Activated CD4-positive, alpha-beta memory T cell treated with anti-CD3 and anti-CD28 coated beads, Interleukin-2, amount 10 ng/mL, durations not matched to agents 7 days and 5 days (primary cell): ENCODE measurements around the gene DLG5. TPM values are rescaled to one million over a fixed set of nuclear protein-coding genes. Genes with fewer than 3 reads are reported as not detected.

Source experiments
- CTCF ChIA-PET: fragments of 350-600 bp; sonication (Branson Sonifier 250); formaldehyde crosslinking; loops from one replicate; lab custom pipeline; 2021; ENCODE audit warnings: antibody characterized with exemption, inconsistent platforms; lab: Charles Lee
- POLR2A ChIA-PET: fragments of 350-600 bp; sonication (Branson Sonifier 250); formaldehyde crosslinking; loops from one replicate; lab custom pipeline; 2021; ENCODE audit warnings: antibody characterized with exemption; lab: Charles Lee
- DNase-seq: peaks from one replicate; pipeline ENCODE4 v3.0.0-alpha.2; 2020
- H3K27ac Mint-ChIP-seq: one replicate; pipeline ENCODE4 v1.8.0; 2021; ENCODE audit warnings: mild to moderate bottlenecking, mixed read lengths
- H3K27me3 Mint-ChIP-seq: one replicate; pipeline ENCODE4 v1.8.0; 2021; ENCODE audit warnings: mixed read lengths
- H3K36me3 Mint-ChIP-seq: one replicate; pipeline ENCODE4 v1.8.0; 2021; ENCODE audit warnings: low read depth, mixed read lengths
- H3K4me1 Mint-ChIP-seq: one replicate; pipeline ENCODE4 v1.8.0; 2021; ENCODE audit warnings: mixed read lengths
- H3K4me3 Mint-ChIP-seq: one replicate; pipeline ENCODE4 v1.8.0; 2021; ENCODE audit warnings: mild to moderate bottlenecking, mixed read lengths
- H3K9me3 Mint-ChIP-seq: one replicate; pipeline ENCODE4 v1.8.0; 2021; ENCODE audit warnings: mixed read lengths
- total RNA-seq, 2 experiments: library from RNA; stranded (reverse); gene quantifications; one replicate each; pipeline ENCODE4 v1.2.3, GENCODE V29; 2021

The DLG5 gene
- total RNA-seq, 2 experiments from 2014 or later, result 9.6 to 9.9 TPM

DNA sequence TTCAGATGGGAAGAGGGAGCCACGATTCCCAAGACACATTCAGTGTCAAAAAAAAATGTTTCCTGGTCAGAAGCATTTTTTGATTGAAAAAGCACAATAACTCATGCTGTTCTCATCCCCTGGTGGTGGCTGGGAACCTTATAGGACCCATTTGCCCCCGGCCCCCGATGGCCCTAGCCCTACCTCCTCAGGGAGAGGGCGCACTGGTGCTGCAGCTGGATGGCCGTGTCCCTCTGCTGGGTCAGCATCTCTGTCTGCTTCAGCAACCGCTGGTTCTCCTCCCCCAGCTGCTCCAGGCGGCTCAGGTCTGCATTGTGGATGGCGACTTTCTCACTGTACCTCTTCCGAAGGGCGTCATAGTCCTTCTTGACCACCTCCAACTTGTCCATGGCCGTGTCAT, 83.3 kb downstream of the DLG5 start:
- H3K4me1 Mint-ChIP-seq, result peaks cover 1% of the 10 kb centered on the region
- H3K27ac Mint-ChIP-seq, result no peak overlapping the region
- ChIA-PET CTCF (no interaction called here), POLR2A (no interaction called here)
- H3K4me3 Mint-ChIP-seq, result no peak overlapping the region
- no peaks in the 10 kb centered on the region for H3K36me3 Mint-ChIP-seq
- no peaks in the 10 kb centered on the region for H3K27me3 Mint-ChIP-seq
- DNase-seq, result no peak
- no peaks in the 10 kb centered on the region for H3K9me3 Mint-ChIP-seq

DNA sequence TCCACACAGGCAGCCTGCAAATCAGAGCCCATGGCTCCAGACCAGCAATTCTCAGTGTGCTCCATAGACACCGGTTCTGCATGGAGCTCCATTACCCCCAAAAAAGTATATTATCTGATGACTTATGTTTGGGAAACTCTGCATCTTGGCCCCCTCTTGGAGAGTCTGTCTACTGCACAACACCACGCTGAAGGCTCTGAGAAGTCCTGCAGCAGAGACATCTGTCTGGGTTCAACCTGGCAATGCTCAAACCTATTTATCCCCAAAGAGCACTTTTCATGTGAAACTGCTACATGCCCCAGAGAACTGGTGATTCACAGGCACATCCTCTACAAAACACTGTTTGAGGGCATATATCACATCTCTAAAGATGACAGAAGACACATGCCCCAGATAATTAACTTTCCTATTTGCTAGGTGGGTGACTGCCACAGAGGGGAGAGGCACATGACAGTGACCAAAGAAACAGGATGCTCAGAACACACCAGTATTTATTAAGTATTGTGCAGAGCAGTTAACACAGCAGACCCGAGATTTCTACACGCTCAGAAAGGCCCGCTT, 83.8 kb downstream of the DLG5 start:
- ChIA-PET POLR2A (interaction anchor here (1.2 kb wide), 1 partner anchor 27 kb away, joined by 3 read pairs; no protein-coding TSS in a partner anchor), CTCF (no interaction called here)
- DNase-seq, result no peak
- Mint-ChIP-seq H3K27ac (no peak overlapping the region), H3K9me3 (no peaks in the 10 kb centered on the region), H3K4me3 (no peak overlapping the region), H3K27me3 (no peaks in the 10 kb centered on the region), H3K36me3 (no peaks in the 10 kb centered on the region), H3K4me1 (peaks cover 4% of the 10 kb centered on the region)

DNA sequence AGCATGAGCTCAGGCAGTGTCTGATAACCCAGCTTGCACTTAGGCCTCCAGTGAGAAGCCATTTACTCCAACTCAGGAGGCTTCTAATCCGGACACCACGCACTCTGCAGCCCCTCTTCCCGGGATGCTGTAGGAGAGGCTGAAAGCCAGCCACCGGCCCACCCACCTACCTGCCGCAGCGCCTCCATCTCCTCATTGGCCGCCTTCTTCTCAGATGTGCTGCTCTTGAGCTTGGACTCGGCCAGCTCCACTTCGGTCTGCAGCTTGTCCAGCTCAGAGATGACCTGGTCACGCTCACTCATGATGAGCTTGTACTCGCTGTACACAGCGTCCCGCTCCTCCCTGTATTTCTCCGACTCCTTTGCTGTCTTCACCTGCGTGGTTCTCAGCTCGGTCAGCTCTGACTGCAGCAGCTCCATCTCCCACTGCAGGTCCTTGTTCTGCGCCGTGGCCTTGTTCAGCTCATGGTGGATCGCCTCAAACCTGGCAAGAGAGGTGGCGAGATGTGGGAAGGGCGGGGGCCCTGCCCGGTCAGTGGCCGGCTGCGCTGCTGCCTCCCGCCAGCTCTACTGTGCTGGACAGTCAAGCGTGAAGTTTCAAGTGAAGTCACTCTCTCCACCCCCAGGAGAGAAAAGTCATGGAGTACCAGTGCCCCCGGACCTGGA, 84.7 kb downstream of the DLG5 start:
- Mint-ChIP-seq H3K4me3 (no peak overlapping the region), H3K36me3 (no peaks in the 10 kb centered on the region), H3K4me1 (peaks cover 10% of the 10 kb centered on the region), H3K9me3 (no peaks in the 10 kb centered on the region), H3K27ac (no peak overlapping the region), H3K27me3 (no peaks in the 10 kb centered on the region)
- POLR2A ChIA-PET, result interaction anchor here (1.2 kb wide), 1 partner anchor 27 kb away, joined by 3 read pairs; no protein-coding TSS in a partner anchor
- CTCF ChIA-PET, result no interaction called here
- no peak for DNase-seq

DNA sequence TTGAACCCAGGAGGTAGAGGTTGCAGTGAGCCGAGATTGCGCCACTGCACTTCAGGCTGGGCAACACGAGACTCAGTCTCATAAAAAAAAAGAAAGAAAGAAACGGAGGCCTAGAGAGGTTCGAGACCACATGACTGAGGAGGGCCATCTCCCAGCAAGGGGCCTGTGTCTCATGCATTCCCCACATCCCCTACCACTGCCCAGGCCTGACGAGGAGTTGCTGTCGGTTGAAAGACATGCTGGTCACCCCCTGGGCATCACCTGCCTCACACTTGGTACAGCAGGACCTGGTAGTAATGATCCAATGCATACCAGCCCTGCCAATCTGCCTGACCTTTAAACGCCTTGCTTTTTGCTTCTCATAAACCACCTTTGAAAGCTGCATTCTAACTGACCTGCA, 85.9 kb downstream of the DLG5 start:
- Mint-ChIP-seq H3K27ac (no peak overlapping the region), H3K9me3 (no peaks in the 10 kb centered on the region), H3K4me3 (no peak overlapping the region), H3K27me3 (no peaks in the 10 kb centered on the region), H3K4me1 (peaks cover 20% of the 10 kb centered on the region), H3K36me3 (no peaks in the 10 kb centered on the region)
- no peak for DNase-seq
- ChIA-PET POLR2A (no interaction called here), CTCF (no interaction called here)

DNA sequence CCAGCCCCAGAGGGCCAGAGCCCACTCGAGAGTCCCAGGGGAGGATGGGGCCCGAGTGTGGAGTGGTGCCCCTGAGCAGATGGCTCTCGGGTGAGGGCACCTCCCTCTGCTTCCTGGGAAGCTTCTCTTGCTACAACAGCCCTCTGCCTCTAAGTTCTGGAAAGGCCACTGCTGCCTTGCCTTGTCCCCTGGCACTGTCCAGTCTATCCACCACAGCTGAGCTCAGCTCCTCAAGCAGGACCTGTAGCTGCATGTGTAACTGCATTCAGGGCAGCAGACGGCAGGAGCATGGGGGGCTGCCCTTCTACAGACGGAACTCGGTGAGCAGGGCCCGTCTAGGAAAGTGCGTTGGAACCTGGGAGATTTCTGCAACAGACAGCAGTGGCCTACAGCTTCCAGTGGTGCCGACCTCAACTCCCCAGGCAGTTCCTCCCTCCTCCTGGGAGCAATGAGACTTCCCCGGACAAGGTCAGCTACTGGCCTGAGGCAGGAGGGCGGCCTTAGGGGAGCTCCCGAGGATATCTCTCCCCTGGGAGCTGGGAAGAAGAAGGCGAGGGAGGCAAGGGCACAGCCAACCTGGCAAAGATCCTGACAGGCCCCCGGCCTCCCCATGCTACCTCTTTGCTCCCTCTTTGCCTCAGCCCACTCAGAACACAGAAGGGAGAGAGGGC, 88.5 kb downstream of the DLG5 start:
- CTCF ChIA-PET, result interaction anchor here (0.7 to 4.3 kb wide), 9 partner anchors 8 to 664 kb away, joined by 3 to 58 read pairs (median 6); no protein-coding TSS in a partner anchor
- DNase-seq, result no peak
- no peaks in the 10 kb centered on the region for H3K36me3 Mint-ChIP-seq
- peak overlapping the region; percentile 66 for H3K27ac Mint-ChIP-seq
- H3K27me3 Mint-ChIP-seq, result no peaks in the 10 kb centered on the region
- H3K4me3 Mint-ChIP-seq, result no peak overlapping the region
- no peaks in the 10 kb centered on the region for H3K9me3 Mint-ChIP-seq
- POLR2A ChIA-PET, result interaction anchor here (0.5 kb wide), 1 partner anchor 9 kb away, joined by 3 read pairs; no protein-coding TSS in a partner anchor
- H3K4me1 Mint-ChIP-seq, result peaks cover 28% of the 10 kb centered on the region

DNA sequence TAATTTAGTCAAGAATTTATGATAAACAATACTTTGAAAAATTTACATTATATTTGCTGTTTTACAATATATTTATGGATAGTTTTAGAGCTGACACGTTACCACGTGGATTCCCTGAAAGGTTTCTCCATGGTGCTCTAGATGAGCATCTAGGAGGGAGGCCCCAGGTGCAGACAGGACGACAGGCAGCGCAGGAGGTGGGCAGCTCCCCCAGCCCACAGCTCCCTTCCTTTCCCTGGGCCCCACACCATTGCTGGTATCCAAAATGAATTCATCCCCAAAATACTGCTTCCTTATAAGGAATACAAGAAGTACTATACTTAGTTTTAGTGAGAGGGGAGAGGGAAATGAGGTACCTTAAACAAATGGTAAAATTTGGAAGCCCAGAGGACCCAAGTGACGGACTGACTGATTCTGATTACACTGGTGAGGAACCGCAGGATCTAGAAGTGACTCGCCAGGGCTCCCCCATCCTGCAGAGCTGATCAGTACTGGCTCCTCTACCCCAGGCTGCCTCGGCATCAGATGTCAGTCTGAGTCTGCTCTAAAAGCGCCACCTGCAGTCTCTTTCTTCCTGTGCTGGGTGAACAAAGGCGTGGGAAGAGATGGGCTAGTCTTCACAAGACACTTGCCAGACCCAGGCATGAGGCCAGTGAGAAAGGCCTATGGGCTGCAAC, 89.2 kb downstream of the DLG5 start:
- no peaks in the 10 kb centered on the region for H3K9me3 Mint-ChIP-seq
- POLR2A ChIA-PET, result interaction anchor here (0.5 kb wide), 1 partner anchor 9 kb away, joined by 3 read pairs; no protein-coding TSS in a partner anchor
- DNase-seq, result peak; percentile 83
- CTCF ChIA-PET, result interaction anchor here (0.7 to 4.3 kb wide), 11 partner anchors 9 to 664 kb away, joined by 3 to 58 read pairs (median 5); no protein-coding TSS in a partner anchor
- H3K27ac Mint-ChIP-seq, result peak overlapping the region; percentile 66
- no peak overlapping the region for H3K4me3 Mint-ChIP-seq
- no peaks in the 10 kb centered on the region for H3K36me3 Mint-ChIP-seq
- no peaks in the 10 kb centered on the region for H3K27me3 Mint-ChIP-seq
- H3K4me1 Mint-ChIP-seq, result peaks cover 28% of the 10 kb centered on the region

DNA sequence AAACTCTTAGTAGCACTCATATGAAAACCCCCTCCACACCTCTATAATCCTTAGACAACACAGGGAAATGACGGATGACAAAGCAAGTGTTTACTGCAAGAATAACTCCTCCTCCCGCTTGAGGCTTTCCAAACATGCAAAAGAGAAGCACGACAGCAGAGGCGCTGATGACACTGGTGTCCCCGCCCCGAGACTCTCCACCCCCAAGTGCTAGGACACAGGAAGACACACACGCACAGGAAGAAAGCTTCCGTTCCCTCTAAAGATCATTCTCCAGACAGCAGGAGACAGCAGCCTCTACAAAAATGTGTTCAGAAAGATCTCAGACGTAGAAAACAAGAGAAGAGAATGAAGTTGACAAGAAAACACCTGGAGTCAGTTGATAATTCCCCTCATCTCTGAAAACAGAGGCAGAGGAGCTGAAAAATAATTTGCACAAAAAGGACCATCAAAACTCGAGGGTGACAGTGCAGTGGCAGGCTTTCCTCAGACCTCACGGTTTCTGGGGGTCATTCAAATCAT, 90.2 kb downstream of the DLG5 start:
- Mint-ChIP-seq H3K36me3 (no peaks in the 10 kb centered on the region), H3K27ac (peak overlapping the region; percentile 90), H3K9me3 (no peaks in the 10 kb centered on the region), H3K4me3 (peak overlapping the region; percentile 48), H3K4me1 (peaks cover 35% of the 10 kb centered on the region), H3K27me3 (no peaks in the 10 kb centered on the region)
- ChIA-PET POLR2A (interaction anchor here (1.0 to 2.3 kb wide), 3 partner anchors 16 to 200 kb away, joined by 3 to 4 read pairs (median 4); no protein-coding TSS in a partner anchor), CTCF (interaction anchor here (0.7 to 4.3 kb wide), 9 partner anchors 10 to 123 kb away, joined by 3 to 58 read pairs (median 6); no protein-coding TSS in a partner anchor)
- peak; percentile 84 for DNase-seq

DNA sequence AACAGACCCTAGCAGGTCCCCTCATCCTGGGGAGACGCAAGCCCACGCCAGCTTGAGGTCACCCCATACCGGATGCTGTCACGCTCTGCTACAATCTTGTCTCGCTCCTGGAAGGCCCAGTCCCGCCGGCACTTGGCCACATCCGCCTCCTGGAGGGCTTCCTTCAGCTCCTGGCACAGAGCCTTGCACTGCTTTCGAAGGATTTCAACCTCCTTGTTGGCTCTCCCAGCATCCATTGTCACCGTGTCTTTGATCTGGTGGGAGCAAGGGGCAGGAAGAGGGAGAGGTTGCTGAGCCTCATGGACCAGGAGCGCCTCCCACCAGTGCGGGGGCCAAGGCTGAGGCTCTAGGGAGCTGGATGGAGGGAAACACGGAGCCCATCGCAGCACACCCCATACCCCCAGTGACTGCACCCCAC, 90.9 kb downstream of the DLG5 start:
- no peak for DNase-seq
- H3K9me3 Mint-ChIP-seq, result no peaks in the 10 kb centered on the region
- H3K4me3 Mint-ChIP-seq, result no peak overlapping the region
- POLR2A ChIA-PET, result interaction anchor here (1.0 to 2.3 kb wide), 3 partner anchors 15 to 200 kb away, joined by 3 to 4 read pairs (median 4); no protein-coding TSS in a partner anchor
- H3K27me3 Mint-ChIP-seq, result no peaks in the 10 kb centered on the region
- CTCF ChIA-PET, result interaction anchor here (1.2 to 4.3 kb wide), 4 partner anchors 11 to 122 kb away, joined by 3 to 58 read pairs (median 24); no protein-coding TSS in a partner anchor
- peaks cover 35% of the 10 kb centered on the region for H3K4me1 Mint-ChIP-seq
- H3K36me3 Mint-ChIP-seq, result no peaks in the 10 kb centered on the region
- H3K27ac Mint-ChIP-seq, result peak overlapping the region; percentile 90

DNA sequence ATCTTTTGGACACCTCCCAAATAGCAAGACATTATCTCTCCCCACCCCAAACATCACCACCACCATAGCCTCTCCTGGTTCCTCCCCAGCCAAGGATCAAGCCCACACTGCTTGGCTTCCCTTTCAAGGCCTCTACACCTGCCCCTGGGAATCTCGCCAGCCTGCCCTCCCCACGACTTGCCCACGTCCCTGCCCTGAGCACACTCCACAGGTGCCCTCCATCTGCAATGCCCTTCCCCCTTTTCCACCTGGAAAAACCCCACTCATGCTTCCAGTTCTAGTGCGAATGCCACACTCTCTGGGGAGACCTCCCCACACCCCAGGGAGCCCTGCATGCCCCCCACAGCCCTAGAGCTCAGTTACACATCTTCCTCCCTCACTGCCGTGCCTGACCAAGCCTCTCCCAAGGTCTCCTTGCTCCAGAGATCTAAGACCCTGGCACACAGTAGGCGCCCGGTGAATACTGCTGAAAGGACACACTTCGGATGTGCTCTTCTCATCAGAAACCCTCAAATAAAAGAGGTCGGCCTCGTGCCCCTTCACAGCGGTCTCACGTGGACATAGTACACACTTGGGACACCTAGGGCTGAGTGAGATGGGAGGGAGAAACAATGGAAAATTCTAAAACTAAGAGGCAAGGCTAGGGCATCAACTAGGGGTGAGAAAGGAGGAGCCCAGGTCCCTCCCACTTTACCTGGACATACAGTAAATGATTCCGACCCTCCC, 91.4 kb downstream of the DLG5 start:
- no peaks in the 10 kb centered on the region for H3K9me3 Mint-ChIP-seq
- CTCF ChIA-PET, result interaction anchor here (4.0 to 4.3 kb wide), 2 partner anchors 116 to 121 kb away, joined by 31 to 58 read pairs; no protein-coding TSS in a partner anchor
- H3K27me3 Mint-ChIP-seq, result no peaks in the 10 kb centered on the region
- POLR2A ChIA-PET, result interaction anchor here (1.0 to 2.3 kb wide), 2 partner anchors 15 to 201 kb away, joined by 3 to 4 read pairs; no protein-coding TSS in a partner anchor
- DNase-seq, result no peak
- peaks cover 35% of the 10 kb centered on the region for H3K4me1 Mint-ChIP-seq
- no peaks in the 10 kb centered on the region for H3K36me3 Mint-ChIP-seq
- no peak overlapping the region for H3K4me3 Mint-ChIP-seq
- H3K27ac Mint-ChIP-seq, result peak overlapping the region; percentile 25

DNA sequence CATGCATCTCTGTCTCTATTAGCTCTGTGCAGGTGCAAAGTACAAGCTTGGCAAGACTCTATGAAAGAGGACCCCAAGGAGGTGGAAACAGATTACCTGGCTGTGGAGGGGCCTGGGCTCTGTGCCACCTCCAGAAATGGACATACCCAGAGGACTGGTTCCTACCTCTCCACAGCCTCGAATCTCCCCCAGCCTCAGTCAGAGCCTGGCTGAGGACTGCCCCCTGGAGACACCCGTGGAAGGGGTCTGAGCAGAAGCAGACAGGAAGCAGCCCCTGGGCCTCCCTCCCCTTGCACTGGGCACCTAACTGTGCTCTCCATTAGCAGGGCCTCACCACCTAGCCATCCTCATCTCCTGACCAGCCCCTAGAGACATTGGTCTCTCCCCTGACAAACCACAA, 92.0 kb downstream of the DLG5 start:
- ChIA-PET POLR2A (interaction anchor here (2.3 kb wide), 1 partner anchor 14 kb away, joined by 4 read pairs; no protein-coding TSS in a partner anchor), CTCF (no interaction called here)
- Mint-ChIP-seq H3K9me3 (no peaks in the 10 kb centered on the region), H3K27ac (peak overlapping the region; percentile 25), H3K36me3 (no peaks in the 10 kb centered on the region), H3K4me1 (peaks cover 35% of the 10 kb centered on the region), H3K27me3 (no peaks in the 10 kb centered on the region), H3K4me3 (no peak overlapping the region)
- DNase-seq, result no peak

DNA sequence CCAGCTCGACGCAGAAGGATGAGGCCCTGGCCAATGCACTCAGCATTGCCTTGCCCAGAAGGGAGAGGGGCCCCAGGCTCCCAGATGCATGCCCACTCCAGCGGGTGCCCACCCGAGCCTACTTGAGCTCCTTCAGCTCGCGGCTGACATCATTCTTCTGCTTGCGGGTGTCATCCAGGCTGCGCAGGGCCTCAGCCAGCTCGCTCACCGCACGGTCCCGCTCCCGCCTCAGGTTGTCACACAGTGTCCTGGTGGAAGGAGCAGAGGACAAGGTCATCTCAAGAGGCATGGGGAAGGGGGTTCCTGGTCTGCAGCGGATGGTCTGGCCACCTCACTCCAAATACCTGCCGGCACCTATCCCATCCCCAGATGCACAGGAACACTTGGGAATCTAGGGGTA, 92.8 kb downstream of the DLG5 start:
- no peaks in the 10 kb centered on the region for H3K9me3 Mint-ChIP-seq
- no peak overlapping the region for H3K27ac Mint-ChIP-seq
- no peaks in the 10 kb centered on the region for H3K27me3 Mint-ChIP-seq
- H3K36me3 Mint-ChIP-seq, result no peaks in the 10 kb centered on the region
- peaks cover 35% of the 10 kb centered on the region for H3K4me1 Mint-ChIP-seq
- no peak for DNase-seq
- H3K4me3 Mint-ChIP-seq, result no peak overlapping the region
- POLR2A ChIA-PET, result no interaction called here
- CTCF ChIA-PET, result no interaction called here
